OCI-LY7 (cell line): ENCODE results near the gene KCNG3. TPM values are rescaled to one million over a fixed set of nuclear protein-coding genes. Genes with fewer than 3 reads are reported as not detected.

ENCODE experiments used
- BruUV-seq: library from RNA; stranded (reverse); fragments of 400-500 nt; replicated peaks from 2 replicates; lab custom pipeline; 2021; lab: Mats Ljungman, UMichigan
- CTCF ChIA-PET: fragments of 300-600 bp; sonication (Branson Sonifier 250); formaldehyde crosslinking; loops from one replicate; lab custom pipeline; 2022; ENCODE audit warnings: antibody characterized with exemption; ENCODE audit not compliant: unreplicated experiment; lab: Charles Lee
- POLR2A ChIA-PET: fragments of 300-600 bp; sonication (Branson Sonifier 250); formaldehyde crosslinking; loops from one replicate; lab custom pipeline; 2022; ENCODE audit warnings: antibody characterized with exemption; lab: Charles Lee
- DNase-seq: peaks from one replicate; pipeline ENCODE4 v3.0.0-alpha.2; 2015; ENCODE audit warnings: low spot score
- H2AFZ ChIP-seq: fragments of 200-600 bp; sonication (generic), shearing (Covaris generic); 2 replicates; pipeline ENCODE4 v1.6.1; 2014; ENCODE audit warnings: mild to moderate bottlenecking, antibody characterized with exemption, low read length, moderate library complexity
- H3K27ac ChIP-seq: fragments of 200-600 bp; sonication (generic); 2 replicates; pipeline ENCODE4 v1.5.1; 2014; ENCODE audit warnings: mixed run types, low read depth, mild to moderate bottlenecking, moderate library complexity, low read length, inconsistent platforms; ENCODE audit not compliant: poor library complexity, severe bottlenecking
- H3K36me3 ChIP-seq: fragments of 200-600 bp; sonication (generic); 2 replicates; pipeline ENCODE4 v1.6.1; 2014; ENCODE audit warnings: mild to moderate bottlenecking, antibody characterized with exemption, low read length, moderate library complexity, mixed read lengths; ENCODE audit not compliant: insufficient read depth
- H3K4me1 ChIP-seq: fragments of 200-600 bp; sonication (generic); 2 replicates; pipeline ENCODE4 v1.5.1; 2014; ENCODE audit warnings: mild to moderate bottlenecking, low read length; ENCODE audit not compliant: insufficient read depth, poor library complexity, severe bottlenecking
- H3K4me2 ChIP-seq: fragments of 200-600 bp; sonication (generic); 2 replicates; pipeline ENCODE4 v1.6.1; 2014; ENCODE audit warnings: mild to moderate bottlenecking, low read length
- H3K4me3 ChIP-seq: fragments of 200-600 bp; sonication (generic); 2 replicates; pipeline ENCODE4 v1.5.1; 2014; ENCODE audit warnings: mild to moderate bottlenecking, low read depth, low read length; ENCODE audit not compliant: poor library complexity, severe bottlenecking
- H3K79me2 ChIP-seq: fragments of 200-600 bp; sonication (generic); 2 replicates; pipeline ENCODE4 v1.6.1; 2016; ENCODE audit warnings: low read depth, mild to moderate bottlenecking, low read length, moderate library complexity, mixed read lengths; ENCODE audit not compliant: insufficient read depth
- H3K9me2 ChIP-seq: fragments of 200-600 bp; sonication (generic); 2 replicates; pipeline ENCODE4 v1.6.1; 2016; ENCODE audit warnings: mild to moderate bottlenecking, low read length, mixed read lengths; ENCODE audit not compliant: insufficient read depth
- H3K9me3 ChIP-seq: fragments of 200-600 bp; sonication (generic); 2 replicates; pipeline ENCODE4 v1.6.1; 2014; ENCODE audit warnings: mild to moderate bottlenecking, mixed run types, low read length, mixed read lengths
- H4K20me1 ChIP-seq: fragments of 200-600 bp; sonication (generic); 2 replicates; pipeline ENCODE4 v1.6.1; 2014; ENCODE audit warnings: mild to moderate bottlenecking, antibody characterized with exemption, low read length, moderate library complexity, mixed read lengths; ENCODE audit not compliant: insufficient read depth
- EZH2phosphoT487 ChIP-seq: fragments of 200-600 bp; sonication (generic); IDR thresholded peaks from 2 replicates; pipeline ENCODE4 v1.6.1; 2018; ENCODE audit warnings: low read depth, borderline replicate concordance, mild to moderate bottlenecking, mixed run types, antibody characterized with exemption, low read length, moderate library complexity, mixed read lengths
- intact Hi-C: fragments of 100-400 bp; cut with micrococcal nuclease; formaldehyde crosslinking; loops from one replicate; pipeline ENCODE4 v1.10.0; 2022; ENCODE audit not compliant: unreplicated experiment
- total RNA-seq, 2 experiments: library from RNA; depleted of rRNA in 1 of 2; stranded (reverse); fragments of >200 nt in 1 of 2; shearing (Covaris generic) in 1 of 2; gene quantifications; 2 replicates each; pipeline ENCODE4 v1.2.3, GENCODE V29; 2014 to 2022
- TF ChIP-seq, protein P1 (sequence below): fragments of 200-600 bp; sonication (generic); conservative IDR thresholded peaks from 2 replicates; pipeline ENCODE4 v1.5.1; 2014; ENCODE audit warnings: mild to moderate bottlenecking, antibody characterized with exemption, low read length, moderate library complexity, mixed read lengths

KCNG3 gene
- total RNA-seq, 2 experiments from 2014 or later = 0.08 to 0.19 TPM

DNA sequence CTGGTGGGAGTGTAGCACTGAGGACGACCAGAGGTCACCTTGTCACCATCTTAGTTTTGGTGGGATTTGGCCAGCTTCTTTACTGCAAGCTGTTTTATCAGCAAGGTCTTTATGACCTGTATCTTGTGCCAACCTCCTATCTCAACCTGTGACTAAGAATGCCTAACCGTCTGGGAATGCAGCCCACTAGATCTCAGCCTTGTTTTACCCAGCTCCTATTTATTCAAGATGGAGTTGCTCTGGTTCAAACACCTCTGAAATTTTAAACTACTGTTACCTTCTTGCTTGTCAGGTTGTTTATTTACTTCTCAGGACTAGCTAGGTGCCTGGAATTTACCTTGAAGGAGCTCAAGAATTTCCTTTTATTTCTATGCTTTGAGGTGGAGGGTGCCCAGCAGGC is 9.5 kb upstream of the KCNG3 start:
- Histone ChIP-seq H3K4me1 (no peaks in the 10 kb centered on the region), H3K27ac (no peak overlapping the region), H3K9me2 (no peaks in the 10 kb centered on the region), H3K79me2 (no peaks in the 10 kb centered on the region), H3K36me3 (no peaks in the 10 kb centered on the region), H2AFZ (no peak overlapping the region), H3K9me3 (0 out of 2 replicates have a peak, but pooled peaks cover 8% of the 10 kb centered on the region), H4K20me1 (no peaks in the 10 kb centered on the region), H3K4me3 (no peak overlapping the region), H3K4me2 (no peak overlapping the region)
- ChIA-PET POLR2A (interaction anchor here (0.6 to 1.2 kb wide), 3 partner anchors 20 to 37 kb away, joined by 3 read pairs; no protein-coding TSS in a partner anchor), CTCF (no interaction called here)
- DNase-seq = no peak
- BruUV-seq = no TSS peak
- intact Hi-C loops = no loop called here
- TF ChIP-seq, protein P1, sequence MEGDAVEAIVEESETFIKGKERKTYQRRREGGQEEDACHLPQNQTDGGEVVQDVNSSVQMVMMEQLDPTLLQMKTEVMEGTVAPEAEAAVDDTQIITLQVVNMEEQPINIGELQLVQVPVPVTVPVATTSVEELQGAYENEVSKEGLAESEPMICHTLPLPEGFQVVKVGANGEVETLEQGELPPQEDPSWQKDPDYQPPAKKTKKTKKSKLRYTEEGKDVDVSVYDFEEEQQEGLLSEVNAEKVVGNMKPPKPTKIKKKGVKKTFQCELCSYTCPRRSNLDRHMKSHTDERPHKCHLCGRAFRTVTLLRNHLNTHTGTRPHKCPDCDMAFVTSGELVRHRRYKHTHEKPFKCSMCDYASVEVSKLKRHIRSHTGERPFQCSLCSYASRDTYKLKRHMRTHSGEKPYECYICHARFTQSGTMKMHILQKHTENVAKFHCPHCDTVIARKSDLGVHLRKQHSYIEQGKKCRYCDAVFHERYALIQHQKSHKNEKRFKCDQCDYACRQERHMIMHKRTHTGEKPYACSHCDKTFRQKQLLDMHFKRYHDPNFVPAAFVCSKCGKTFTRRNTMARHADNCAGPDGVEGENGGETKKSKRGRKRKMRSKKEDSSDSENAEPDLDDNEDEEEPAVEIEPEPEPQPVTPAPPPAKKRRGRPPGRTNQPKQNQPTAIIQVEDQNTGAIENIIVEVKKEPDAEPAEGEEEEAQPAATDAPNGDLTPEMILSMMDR = no peak
- no peak for TF ChIP-seq EZH2phosphoT487

DNA sequence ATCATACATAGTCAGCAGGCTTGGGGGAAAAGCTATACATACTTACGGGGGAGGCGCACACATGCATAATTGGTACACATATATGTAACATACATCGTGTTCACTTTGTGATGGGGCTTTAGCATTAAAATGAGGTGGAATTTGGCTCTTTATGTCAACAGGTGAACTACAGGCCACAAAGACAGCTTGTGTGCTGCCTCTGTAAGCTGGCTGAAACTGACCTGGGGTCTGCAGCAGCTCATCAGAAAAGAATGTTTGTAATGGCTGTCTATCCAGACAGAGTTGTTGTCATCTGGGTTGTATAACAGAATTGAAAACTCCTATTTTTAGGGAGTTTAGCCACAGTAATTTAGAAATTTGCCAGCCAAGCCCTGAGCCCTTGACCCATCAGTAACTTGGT is 4.7 kb upstream of the KCNG3 start:
- Histone ChIP-seq H3K4me1 (peaks cover 10% of the 10 kb centered on the region), H3K36me3 (no peaks in the 10 kb centered on the region), H3K9me2 (no peaks in the 10 kb centered on the region), H3K9me3 (no peaks in the 10 kb centered on the region), H3K4me2 (no peak overlapping the region), H3K27ac (no peak overlapping the region), H3K79me2 (no peaks in the 10 kb centered on the region), H2AFZ (peak overlapping the region; percentile 75; the same call in 1 of the 2 replicates), H4K20me1 (no peaks in the 10 kb centered on the region), H3K4me3 (no peak overlapping the region)
- POLR2A ChIA-PET = interaction anchor here (0.6 to 1.5 kb wide), 5 partner anchors 8 to 170 kb away, joined by 3 read pairs; no protein-coding TSS in a partner anchor
- no TSS peak for BruUV-seq
- CTCF ChIA-PET = interaction anchor here (0.8 kb wide), 1 partner anchor 43 kb away, joined by 7 read pairs; no protein-coding TSS in a partner anchor
- DNase-seq = no peak
- intact Hi-C loops = loop anchor here (5.0 kb wide), 1 partner anchor 274 kb away; no protein-coding TSS in a partner anchor
- TF ChIP-seq, protein P1 = no peak

DNA sequence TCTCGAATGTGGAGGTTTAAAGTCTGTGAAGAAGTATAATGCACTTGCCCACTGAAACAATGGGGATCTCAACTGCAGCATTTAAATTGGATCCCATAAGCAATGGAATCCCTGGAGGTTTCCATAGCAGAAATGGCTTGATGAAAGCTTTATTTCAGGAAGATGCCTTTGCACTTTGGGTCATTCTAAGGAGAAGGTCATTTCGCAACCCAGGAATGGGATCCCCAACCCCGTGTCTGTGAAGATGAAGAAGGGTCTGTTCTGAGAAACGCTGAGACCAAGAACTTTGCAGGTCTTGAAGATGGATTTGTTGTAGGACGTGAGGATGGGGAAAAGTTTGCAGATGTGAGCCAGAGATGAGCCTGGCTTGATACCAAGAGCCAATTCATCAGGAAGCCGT is 1.8 kb upstream of the KCNG3 start:
- no peaks in the 10 kb centered on the region for H3K9me2 ChIP-seq
- TF ChIP-seq EZH2phosphoT487 = no peak
- TF ChIP-seq, protein P1 = no peak
- intact Hi-C loops = loop anchor here (1.0 to 5.0 kb wide), 5 partner anchors 51 to 277 kb away; partner anchors contain the start of gene MTA3
- peak overlapping the region; percentile 72 for H3K4me3 ChIP-seq
- no peak for DNase-seq
- peak overlapping the region; percentile 15 for H3K27ac ChIP-seq
- BruUV-seq = no TSS peak
- H2AFZ ChIP-seq = peak overlapping the region; percentile 93
- peak overlapping the region; percentile 93 for H3K4me2 ChIP-seq
- CTCF ChIA-PET = no interaction called here
- H3K79me2 ChIP-seq = no peaks in the 10 kb centered on the region
- no peaks in the 10 kb centered on the region for H3K9me3 ChIP-seq
- H4K20me1 ChIP-seq = no peaks in the 10 kb centered on the region
- H3K4me1 ChIP-seq = peaks cover 10% of the 10 kb centered on the region
- POLR2A ChIA-PET = interaction anchor here (0.6 to 1.4 kb wide), 5 partner anchors 11 to 177 kb away, joined by 3 to 6 read pairs (median 4); no protein-coding TSS in a partner anchor
- H3K36me3 ChIP-seq = no peaks in the 10 kb centered on the region
